Measurements from ENCODE around the gene FCRLB. TPM values are rescaled to one million over a fixed set of nuclear protein-coding genes. Genes with fewer than 3 reads are reported as not detected.

Gene FCRLB
- total and polyA plus RNA-seq, 2 experiments from 2014 or later: 1.7 to 2.9 TPM

DNA sequence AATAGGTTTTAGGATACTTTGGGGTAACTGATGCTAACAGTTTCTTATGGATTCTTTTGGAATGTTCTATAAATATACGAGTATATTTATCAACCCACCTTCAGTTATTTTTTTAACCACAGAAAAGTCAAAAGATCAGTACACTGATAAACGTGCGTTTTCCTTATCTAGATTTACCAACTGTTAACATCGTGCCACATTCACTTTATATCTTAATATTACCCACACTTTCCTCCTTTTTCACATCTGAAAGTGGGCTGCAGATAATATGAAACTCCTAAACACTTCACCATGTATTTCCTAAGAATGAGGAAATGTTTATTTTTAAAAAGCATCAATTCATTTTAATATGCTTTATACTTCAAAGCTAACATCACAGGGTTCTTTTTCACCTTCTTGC is 52.4 kb downstream of the FCRLB start:
- TF ChIP-seq CTCF (IDR thresholded peaks at IDR 0.05; ENCODE audit: low read depth, low read length): no peak
- DNase-seq (ENCODE audit: low read depth in 1 of 2, low spot score in 1 of 2): no peak
- H3K27me3 ChIP-seq: no peaks in the 10 kb centered on the region
- H3K27ac ChIP-seq: no peak overlapping the region
- H3K36me3 ChIP-seq: no peaks in the 10 kb centered on the region
- no peaks in the 10 kb centered on the region for H3K4me1 ChIP-seq (ENCODE audit: low read depth)
- no peaks in the 10 kb centered on the region for H3K9me3 ChIP-seq (ENCODE audit: low read depth)
- no peak overlapping the region for H3K4me3 ChIP-seq

DNA sequence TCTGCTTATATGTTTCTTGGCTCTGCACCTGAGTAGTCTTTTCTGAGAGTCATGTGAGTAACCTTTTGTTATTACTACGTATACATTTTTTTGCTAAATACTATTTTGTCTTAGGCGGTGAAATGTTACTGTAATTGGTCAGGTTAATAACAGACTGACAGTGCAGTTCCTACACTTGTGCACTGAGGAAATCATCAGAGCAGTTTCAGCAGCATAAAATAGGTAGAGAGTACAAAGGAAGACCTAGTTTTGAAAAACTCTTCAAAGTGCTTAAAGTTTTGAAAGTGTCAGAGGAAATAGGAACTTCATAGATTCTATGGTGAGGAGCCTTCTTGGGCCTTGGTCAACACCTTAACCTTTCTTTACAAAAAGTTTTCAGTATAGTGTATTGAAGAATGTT is 55.9 kb downstream of the FCRLB start:
- Histone ChIP-seq H3K27ac (no peak overlapping the region), H3K27me3 (no peaks in the 10 kb centered on the region), H3K4me3 (no peak overlapping the region), H3K36me3 (no peaks in the 10 kb centered on the region), H3K9me3 (ENCODE audit: low read depth) (no peaks in the 10 kb centered on the region), H3K4me1 (ENCODE audit: low read depth) (no peaks in the 10 kb centered on the region)
- DNase-seq (ENCODE audit: low read depth in 1 of 2, low spot score in 1 of 2): no peak
- no peak for TF ChIP-seq CTCF (IDR thresholded peaks at IDR 0.05; ENCODE audit: low read depth, low read length)

Other genes starting within 250 kb of the FCRLB start
- 0.39 TPM in 1 of 2 replicates, not detected in the other for gene FCGR2A, start 216.1 kb upstream of the FCRLB start, total RNA-seq
- gene FCGR2A, start 216.1 kb upstream of the FCRLB start, polyA plus RNA-seq: not detected in 2 replicates
- 0.56 TPM in 1 of 2 replicates, not detected in the other for gene HSPA6, start 197.0 kb upstream of the FCRLB start, total RNA-seq
- not detected in 2 replicates for gene HSPA6, start 197.0 kb upstream of the FCRLB start, polyA plus RNA-seq
- not detected in 2 replicates for gene FCGR3A, start 171.7 kb upstream of the FCRLB start, total RNA-seq
- not detected in 2 replicates for gene FCGR3A, start 171.7 kb upstream of the FCRLB start, polyA plus RNA-seq
- gene FCGR3B, start 90.4 kb upstream of the FCRLB start, total RNA-seq: not detected in 2 replicates
- gene FCGR3B, start 90.4 kb upstream of the FCRLB start, polyA plus RNA-seq: not detected in 2 replicates
- gene FCGR2B, start 58.4 kb upstream of the FCRLB start, total RNA-seq: not detected in 2 replicates
- gene FCGR2B, start 58.4 kb upstream of the FCRLB start, polyA plus RNA-seq: not detected in 2 replicates
- 0.18 TPM in 1 of 2 replicates, not detected in the other for gene FCRLA, start 14.3 kb upstream of the FCRLB start, total RNA-seq
- 0.39 TPM in 1 of 2 replicates, not detected in the other for gene FCRLA, start 14.3 kb upstream of the FCRLB start, polyA plus RNA-seq
- 40.0 and 60.5 TPM in 2 replicates for gene DUSP12, start 28.2 kb downstream of the FCRLB start, total RNA-seq
- gene DUSP12, start 28.2 kb downstream of the FCRLB start, polyA plus RNA-seq: 63.1 and 65.7 TPM in 2 replicates
- gene ATF6, start 44.8 kb downstream of the FCRLB start, total RNA-seq: 18.0 and 18.1 TPM in 2 replicates
- 14.6 and 15.6 TPM in 2 replicates for gene ATF6, start 44.8 kb downstream of the FCRLB start, polyA plus RNA-seq